K562 (cell line): ENCODE results near the gene ZBTB33. TPM values are rescaled to one million over a fixed set of nuclear protein-coding genes. Genes with fewer than 3 reads are reported as not detected.

Experiments
- ATAC-seq: fragments of 200-7000 bp; cut with Tn5 transposase; 3 replicates; pipeline ENCODE4 v1.9.1; 2020; ENCODE audit warnings: moderate library complexity
- BruUV-seq: library from RNA; stranded (reverse); fragments of 400-500 nt; replicated peaks from 2 replicates; lab custom pipeline; 2021; lab: Mats Ljungman, UMichigan
- CTCF ChIA-PET: fragments of 300-600 bp; formaldehyde crosslinking; extraction: SDS; loops from one replicate; lab custom pipeline; 2021; ENCODE audit warnings: low intra/inter-chr PET ratio; lab: Yijun Ruan, JAX
- POLR2A ChIA-PET: fragments of 300-600, 350-650 bp; sonication (Branson Sonifier 250); formaldehyde crosslinking; extraction: SDS; loops from one replicate; lab custom pipeline; 2021; ENCODE audit warnings: antibody characterized with exemption, inconsistent platforms; lab: Yijun Ruan, JAX
- DNase-seq, 4 experiments: peaks; one replicate each; pipeline versions ENCODE4 v3.0.0 to v3.0.0-alpha.2; 2011 to 2018; ENCODE audit warnings: low spot score in 3 of 4, mixed read lengths in 3 of 4; ENCODE audit errors: extremely low read depth in 1 of 4
- FAIRE-seq: peaks from 2 replicates; lab custom pipeline; 2011; peaks lifted over from hg19 to GRCh38; lab: Jason Lieb, UNC
- H2AFZ ChIP-seq: 2 replicates; pipeline ENCODE4 v1.6.0; 2011; ENCODE audit warnings: low read depth, low read length, control low read depth, inconsistent platforms
- H3K27ac ChIP-seq: fragments of 200-600 bp; 3 replicates; pipeline ENCODE4 v1.8.0; 2011; ENCODE audit warnings: low read depth, mild to moderate bottlenecking, control low read depth, inconsistent platforms, low read length, moderate library complexity, mixed read lengths; ENCODE audit errors: extremely low read depth
- H3K27me3 ChIP-seq, 2 experiments: fragments of 300-600 bp in 1 of 2; 2 replicates in 1 of 2; 3 replicates in 1 of 2; pipeline versions ENCODE4 v1.6.0 to v1.8.0; 2011; ENCODE audit warnings: inconsistent platforms in 2 of 2, low read length in 2 of 2, mild to moderate bottlenecking in 1 of 2, mixed read lengths in 1 of 2, moderate library complexity in 1 of 2; ENCODE audit not compliant: control insufficient read depth in 2 of 2, insufficient read depth in 2 of 2
- H3K36me3 ChIP-seq: fragments of 300-600 bp; 3 replicates; pipeline ENCODE4 v1.8.0; 2011; ENCODE audit warnings: mild to moderate bottlenecking, low read length, inconsistent platforms; ENCODE audit not compliant: control insufficient read depth, insufficient read depth
- H3K4me1 ChIP-seq, 2 experiments: fragments of 200-600 bp in 1 of 2; replicated peaks in 1 of 2; 2 replicates in 1 of 2; 3 replicates in 1 of 2; pipeline versions ENCODE4 v1.5.1 to v1.8.0; 2011; ENCODE audit warnings: inconsistent platforms in 2 of 2, low read length in 2 of 2, mild to moderate bottlenecking in 1 of 2, mixed read lengths in 1 of 2, moderate library complexity in 1 of 2; ENCODE audit not compliant: control insufficient read depth in 2 of 2, insufficient read depth in 2 of 2
- H3K4me2 ChIP-seq: 2 replicates; pipeline ENCODE4 v1.6.1; 2011; ENCODE audit warnings: low read length, control low read depth, inconsistent platforms, mixed read lengths; ENCODE audit not compliant: insufficient read depth
- H3K4me3 ChIP-seq: fragments of 200-600 bp; sonication (generic), shearing (Covaris generic); 2 replicates; pipeline ENCODE4 v1.5.1; 2016; ENCODE audit warnings: control low read depth, inconsistent platforms
- H3K79me2 ChIP-seq: fragments of 200-600 bp; 3 replicates; pipeline ENCODE4 v1.8.0; 2011; ENCODE audit warnings: low read length, inconsistent platforms; ENCODE audit not compliant: control insufficient read depth, insufficient read depth
- H3K9ac ChIP-seq, 2 experiments: 2 replicates each; pipeline versions ENCODE4 v1.6.0 to v1.6.1; 2011; ENCODE audit warnings: low read depth in 2 of 2, low read length in 2 of 2, control low read depth in 1 of 2, inconsistent platforms in 1 of 2, mild to moderate bottlenecking in 1 of 2, mixed read lengths in 1 of 2; ENCODE audit not compliant: insufficient read depth in 1 of 2
- H3K9me1 ChIP-seq: one replicate; pipeline ENCODE4 v1.6.0; 2011; ENCODE audit warnings: inconsistent platforms, mild to moderate bottlenecking, low read length, moderate library complexity; ENCODE audit not compliant: control insufficient read depth, insufficient read depth
- H3K9me3 ChIP-seq: replicated peaks from 2 replicates; pipeline ENCODE4 v1.5.1; 2011; ENCODE audit warnings: low read depth, low read length, inconsistent platforms; ENCODE audit not compliant: control insufficient read depth, insufficient read depth
- H4K20me1 ChIP-seq: replicated peaks from 2 replicates; pipeline ENCODE4 v1.6.1; 2011; ENCODE audit warnings: low read length, inconsistent platforms, mixed read lengths; ENCODE audit not compliant: control insufficient read depth, insufficient read depth
- C11orf30 ChIP-seq: fragments of 450-650 bp; IDR thresholded peaks from 2 replicates; pipeline ENCODE4 v1.6.1; 2016; ENCODE audit warnings: low read depth, mild to moderate bottlenecking
- E2F6 ChIP-seq, 2 experiments: IDR thresholded peaks; 2 replicates each; pipeline ENCODE4 v1.6.1; 2011; ENCODE audit warnings: borderline replicate concordance in 1 of 2, control low read depth in 1 of 2, low read depth in 1 of 2, low read length in 1 of 2, mild to moderate bottlenecking in 1 of 2, mixed read lengths in 1 of 2, moderate library complexity in 1 of 2; ENCODE audit not compliant: insufficient read depth in 1 of 2, insufficient read length in 1 of 2, poor library complexity in 1 of 2, severe bottlenecking in 1 of 2; ENCODE audit errors: extremely low read depth in 1 of 2
- KLF6 ChIP-seq: fragments of 250-450 bp; sonication (Bioruptor Pico); IDR thresholded peaks from 2 replicates; pipeline ENCODE4 v1.4.0; 2020; ENCODE audit warnings: mild to moderate bottlenecking, moderate library complexity, borderline replicate concordance
- MAFG ChIP-seq: fragments of 450-650 bp; conservative IDR thresholded peaks from 2 replicates; pipeline ENCODE4 v1.6.1; 2016; ENCODE audit warnings: missing genetic modification characterization, missing compliant biosample characterization
- NRF1 ChIP-seq, 2 experiments: fragments of 450-650 bp; IDR thresholded peaks in 1 of 2; conservative IDR thresholded peaks in 1 of 2; 2 replicates each; pipeline ENCODE4 v1.6.1; 2014; ENCODE audit warnings: mild to moderate bottlenecking in 2 of 2
- PHF20 ChIP-seq: fragments of 450-650 bp; IDR thresholded peaks from 2 replicates; pipeline ENCODE4 v1.6.1; 2018; ENCODE audit not compliant: partially characterized antibody
- RAD51 ChIP-seq: fragments of 450-650 bp; IDR thresholded peaks from 2 replicates; pipeline ENCODE4 v1.7.1; 2016; ENCODE audit warnings: low read depth, mild to moderate bottlenecking, borderline replicate concordance
- RFX7 ChIP-seq: fragments of 250-450 bp; sonication (Bioruptor Pico); IDR thresholded peaks from 2 replicates; pipeline ENCODE4 v1.5.1; 2021; ENCODE audit warnings: mild to moderate bottlenecking
- SMARCB1 ChIP-seq: IDR thresholded peaks from 2 replicates; pipeline ENCODE4 v1.6.1; 2011; ENCODE audit warnings: improper control_type of control experiment, low read depth; ENCODE audit not compliant: insufficient read length
- TAF7 ChIP-seq: fragments of 450-650 bp; IDR thresholded peaks from 2 replicates; pipeline ENCODE4 v1.6.1; 2016; ENCODE audit warnings: missing genetic modification characterization, missing compliant biosample characterization
- TEAD1 ChIP-seq, 2 experiments: fragments of 450-650 bp in 1 of 2; sonication (generic) in 1 of 2; formaldehyde crosslinking; IDR thresholded peaks; 2 replicates each; pipeline versions ENCODE4 v1.4.0 to v1.8.0; 2020 to 2022; ENCODE audit warnings: mild to moderate bottlenecking in 2 of 2, missing genetic modification reagents in 1 of 2
- WGBS: fragments of 100-300 bp; shearing (Covaris generic); methylation state at CpG from one replicate; pipeline ENCODE4 v1.1.6; 2016; ENCODE audit warnings: low coverage, mixed read lengths; ENCODE audit not compliant: insufficient coverage; ENCODE audit errors: missing lambda C conversion rate; 5-methylcytosine and 5-hydroxymethylcytosine counted together
- in situ Hi-C: fragments of 300-500 bp; cut with MboI; formaldehyde crosslinking; loops from 4 replicates; pipeline ENCODE4 v1.15.0; 2018; ENCODE audit warnings: inconsistent platforms, mixed read lengths
- intact Hi-C: fragments of 100-400 bp; cut with micrococcal nuclease; formaldehyde crosslinking; loops from 2 replicates; pipeline ENCODE4 v1.14.2; 2022
- polyA plus RNA-seq, 8 experiments: library from polyadenylated mRNA; depleted of rRNA in 4 of 8; stranded (reverse) in 5 of 8; unstranded in 3 of 8; fragments of >200 nt; fragmentation: Nextera tagmentation in 2 of 8; fragmentation: Illumina TruSeq in 1 of 8; extraction: Ambion mirVana in 2 of 8; extraction: Trizol in 1 of 8; gene quantifications; 2 replicates each; pipeline versions ENCODE4 v1.2.1 to v1.2.3, GENCODE V29; 2011 to 2014; ENCODE audit warnings: inconsistent platforms in 1 of 8, missing spikeins in 1 of 8
- total RNA-seq, 7 experiments: library from RNA; depleted of rRNA in 6 of 7; stranded (reverse); fragments of >200 nt in 6 of 7; fragmentation: Illumina TruSeq in 2 of 7; extraction: Trizol in 2 of 7; gene quantifications; 2 replicates each; pipeline versions ENCODE4 v1.2.1 to v1.2.3, GENCODE V29; 2011 to 2021; ENCODE audit warnings: low replicate concordance in 1 of 7
- TF ChIP-seq, protein P1 (sequence below): sonication (generic); formaldehyde crosslinking; IDR thresholded peaks from 2 replicates; pipeline ENCODE4 v1.8.1; 2023; ENCODE audit warnings: mild to moderate bottlenecking, missing genetic modification reagents, moderate library complexity
- TF ChIP-seq, protein P2 (sequence below), 2 experiments: fragments of 250-450 bp in 1 of 2; fragments of 450-650 bp in 1 of 2; sonication (Bioruptor Pico) in 1 of 2; IDR thresholded peaks; 2 replicates each; pipeline versions ENCODE4 v1.6.1 to v1.8.0; 2016 to 2021; ENCODE audit warnings: mild to moderate bottlenecking in 2 of 2, moderate library complexity in 2 of 2, missing compliant biosample characterization in 1 of 2, missing genetic modification characterization in 1 of 2
- TF ChIP-seq, protein P3 (sequence below): fragments of 450-650 bp; IDR thresholded peaks from 2 replicates; pipeline ENCODE4 v1.7.0; 2016; ENCODE audit warnings: borderline replicate concordance

ZBTB33 gene
- total and polyA plus RNA-seq, 9 of the 15 experiments (the other 6 are each of a cell fraction or from before 2014, with no cell fraction given): 5.6 to 29.8 (median 15.6) TPM

GRCh38 chrX:120228187-120228908, 22.3 kb upstream of the ZBTB33 start:
- 30% methylated on average over 9 of the region's 9 CpGs for WGBS
- peak overlapping the region; percentile 61; the same call in 1 of the 2 replicates for H2AFZ ChIP-seq
- H3K9me3 ChIP-seq: no peaks in the 10 kb centered on the region
- FAIRE-seq (peak; percentile 73), DNase-seq (peak in 1 of 4 experiments; percentile 11), ATAC-seq (peak; percentile 78)
- no peaks in the 10 kb centered on the region for H4K20me1 ChIP-seq
- H3K9ac ChIP-seq: no peak overlapping the region
- H3K27me3 ChIP-seq: no peaks in the 10 kb centered on the region
- CTCF ChIA-PET: no interaction called here
- BruUV-seq: no TSS peak
- peaks cover 8 to 10% of the 10 kb centered on the region in 2 experiments; a peak in 4 of 5 replicates for H3K4me1 ChIP-seq
- intact Hi-C loops (no loop called here), in situ Hi-C loops (no loop called here)
- POLR2A ChIA-PET: interaction anchor here (1.2 to 1.7 kb wide), 2 partner anchors 8 to 17 kb away, joined by 5 to 6 read pairs; no protein-coding TSS in a partner anchor
- 0 out of 3 replicates have a peak overlapping the region, but pooled peaks have one; percentile 25 for H3K27ac ChIP-seq
- no peaks in the 10 kb centered on the region for H3K79me2 ChIP-seq
- no peak overlapping the region for H3K4me3 ChIP-seq
- H3K9me1 ChIP-seq: no peaks in the 10 kb centered on the region
- H3K36me3 ChIP-seq: no peaks in the 10 kb centered on the region
- no peak overlapping the region for H3K4me2 ChIP-seq
- TF ChIP-seq C11orf30 (peak; percentile 55), KLF6 (CRISPR knock-in tag) (peak; percentile 55; the same call in 1 of the 2 replicates), SMARCB1 (no peak), E2F6 (IDR thresholded peaks at IDR 0.05; ENCODE audit: borderline replicate concordance in 1 of 2, extremely low read depth in 1 of 2, insufficient read depth in 1 of 2, insufficient read length in 1 of 2, low read depth in 1 of 2, low read length in 1 of 2, poor library complexity in 1 of 2, severe bottlenecking in 1 of 2) (no peak), TEAD1 (CRISPR knock-in tag; IDR thresholded peaks at IDR 0.05) (0 out of 4 replicates have a peak, but pooled peaks of 1 of the 2 experiments have one; percentile 33), RAD51 (no peak), MAFG (peak; percentile 77), TAF7 (0 out of 2 replicates have a peak, but pooled peaks have one; percentile 13), PHF20 (no peak), RFX7 (CRISPR knock-in tag) (no peak), NRF1 (conservative IDR thresholded peaks at IDR 0.05 in 1 of 2, IDR thresholded peaks at IDR 0.05 in 1 of 2) (no peak; a peak in 1 of 4 replicates)
- TF ChIP-seq, protein P1, sequence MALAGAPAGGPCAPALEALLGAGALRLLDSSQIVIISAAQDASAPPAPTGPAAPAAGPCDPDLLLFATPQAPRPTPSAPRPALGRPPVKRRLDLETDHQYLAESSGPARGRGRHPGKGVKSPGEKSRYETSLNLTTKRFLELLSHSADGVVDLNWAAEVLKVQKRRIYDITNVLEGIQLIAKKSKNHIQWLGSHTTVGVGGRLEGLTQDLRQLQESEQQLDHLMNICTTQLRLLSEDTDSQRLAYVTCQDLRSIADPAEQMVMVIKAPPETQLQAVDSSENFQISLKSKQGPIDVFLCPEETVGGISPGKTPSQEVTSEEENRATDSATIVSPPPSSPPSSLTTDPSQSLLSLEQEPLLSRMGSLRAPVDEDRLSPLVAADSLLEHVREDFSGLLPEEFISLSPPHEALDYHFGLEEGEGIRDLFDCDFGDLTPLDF (CRISPR knock-in tag): no peak
- TF ChIP-seq, protein P2, sequence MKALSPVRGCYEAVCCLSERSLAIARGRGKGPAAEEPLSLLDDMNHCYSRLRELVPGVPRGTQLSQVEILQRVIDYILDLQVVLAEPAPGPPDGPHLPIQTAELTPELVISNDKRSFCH (CRISPR knock-in tag; IDR thresholded peaks at IDR 0.05): no peak
- TF ChIP-seq, protein P2 (tag; IDR thresholded peaks at IDR 0.05): 0 out of 2 replicates have a peak, but pooled peaks have one; percentile 32
- TF ChIP-seq, protein P3, sequence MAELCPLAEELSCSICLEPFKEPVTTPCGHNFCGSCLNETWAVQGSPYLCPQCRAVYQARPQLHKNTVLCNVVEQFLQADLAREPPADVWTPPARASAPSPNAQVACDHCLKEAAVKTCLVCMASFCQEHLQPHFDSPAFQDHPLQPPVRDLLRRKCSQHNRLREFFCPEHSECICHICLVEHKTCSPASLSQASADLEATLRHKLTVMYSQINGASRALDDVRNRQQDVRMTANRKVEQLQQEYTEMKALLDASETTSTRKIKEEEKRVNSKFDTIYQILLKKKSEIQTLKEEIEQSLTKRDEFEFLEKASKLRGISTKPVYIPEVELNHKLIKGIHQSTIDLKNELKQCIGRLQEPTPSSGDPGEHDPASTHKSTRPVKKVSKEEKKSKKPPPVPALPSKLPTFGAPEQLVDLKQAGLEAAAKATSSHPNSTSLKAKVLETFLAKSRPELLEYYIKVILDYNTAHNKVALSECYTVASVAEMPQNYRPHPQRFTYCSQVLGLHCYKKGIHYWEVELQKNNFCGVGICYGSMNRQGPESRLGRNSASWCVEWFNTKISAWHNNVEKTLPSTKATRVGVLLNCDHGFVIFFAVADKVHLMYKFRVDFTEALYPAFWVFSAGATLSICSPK: no peak
